ENCODE measurements around the gene FAM78B. TPM values are rescaled to one million over a fixed set of nuclear protein-coding genes. Genes with fewer than 3 reads are reported as not detected.

Gene FAM78B, protein sequence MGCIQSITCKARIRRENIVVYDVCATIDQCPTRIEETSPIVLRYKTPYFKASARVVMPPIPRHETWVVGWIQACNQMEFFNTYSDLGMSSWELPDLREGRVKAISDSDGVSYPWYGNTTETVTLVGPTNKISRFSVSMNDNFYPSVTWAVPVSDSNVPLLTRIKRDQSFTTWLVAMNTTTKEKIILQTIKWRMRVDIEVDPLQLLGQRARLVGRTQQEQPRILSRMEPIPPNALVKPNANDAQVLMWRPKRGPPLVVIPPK
- 2.5 TPM for total RNA-seq

DNA sequence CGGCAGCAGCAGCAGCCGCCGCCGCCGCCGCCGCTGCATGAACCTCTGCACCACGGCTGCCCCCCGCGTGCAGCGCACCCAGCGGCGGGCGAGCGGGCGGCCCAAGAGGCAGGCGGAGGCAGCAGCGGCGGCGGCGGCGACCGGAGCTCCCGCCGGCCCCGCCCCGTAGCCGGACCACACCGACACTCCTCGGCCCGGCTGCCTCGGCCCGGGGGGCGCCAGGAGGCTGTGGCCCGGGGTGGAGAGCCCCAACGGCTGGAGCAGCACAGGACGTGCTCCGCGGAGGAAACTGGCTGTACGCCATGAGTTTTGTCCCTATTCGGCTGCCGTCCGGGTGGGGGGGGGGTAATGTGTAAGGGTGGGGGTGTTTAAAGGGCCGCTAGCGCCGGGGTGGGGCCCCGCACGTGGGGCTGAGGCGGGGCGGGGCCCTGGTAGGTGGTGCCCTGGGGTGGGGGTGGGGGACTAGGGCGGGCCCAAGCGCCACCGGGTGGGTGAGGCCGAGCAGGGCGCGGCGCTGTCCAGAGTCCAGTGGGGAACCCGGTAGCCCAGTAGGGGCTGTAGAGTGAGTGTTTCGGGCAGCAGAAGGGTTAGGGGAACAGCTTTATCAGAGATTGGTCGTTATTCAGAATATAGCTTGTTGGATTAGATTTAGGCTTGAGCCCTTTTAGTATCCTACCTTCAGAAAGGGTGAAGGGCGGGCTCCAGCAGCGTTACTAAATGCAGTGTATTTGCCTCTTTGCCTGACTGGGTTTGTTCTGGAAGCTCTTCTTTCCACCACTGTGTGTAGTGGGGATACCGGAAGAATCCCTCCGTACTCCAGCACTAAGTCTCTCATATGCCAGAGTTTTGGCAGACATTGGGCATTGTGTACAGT, at the start of gene FAM78B:
FAM78B (minus strand) TSS at position 304 of the 874 bp plus-strand sequence. CDS start 753 bp downstream, outside the sequence.

Small RNAs within 50 kb of the gene (small RNA-seq; reads per million reads assigned to genes)
- gene MIR921 (ENCODE audit: low replicate concordance) = not detected
- not detected for gene RNA5SP64 (ENCODE audit: low replicate concordance)
